ENCODE data around the gene STMN3.
"Not testable (repeated sequence)": the region's sequence is repeated elsewhere in the genome, so short reads cannot be mapped to it uniquely, and the experiment has no call there.

STMN3 gene

GRCh38 chr20:63639093-63639975 is 13.9 kb downstream of the STMN3 start:
- in situ Hi-C loops (cut with HindIII; ENCODE audit: low sequenced_read_pairs) = no loop called here

DNA sequence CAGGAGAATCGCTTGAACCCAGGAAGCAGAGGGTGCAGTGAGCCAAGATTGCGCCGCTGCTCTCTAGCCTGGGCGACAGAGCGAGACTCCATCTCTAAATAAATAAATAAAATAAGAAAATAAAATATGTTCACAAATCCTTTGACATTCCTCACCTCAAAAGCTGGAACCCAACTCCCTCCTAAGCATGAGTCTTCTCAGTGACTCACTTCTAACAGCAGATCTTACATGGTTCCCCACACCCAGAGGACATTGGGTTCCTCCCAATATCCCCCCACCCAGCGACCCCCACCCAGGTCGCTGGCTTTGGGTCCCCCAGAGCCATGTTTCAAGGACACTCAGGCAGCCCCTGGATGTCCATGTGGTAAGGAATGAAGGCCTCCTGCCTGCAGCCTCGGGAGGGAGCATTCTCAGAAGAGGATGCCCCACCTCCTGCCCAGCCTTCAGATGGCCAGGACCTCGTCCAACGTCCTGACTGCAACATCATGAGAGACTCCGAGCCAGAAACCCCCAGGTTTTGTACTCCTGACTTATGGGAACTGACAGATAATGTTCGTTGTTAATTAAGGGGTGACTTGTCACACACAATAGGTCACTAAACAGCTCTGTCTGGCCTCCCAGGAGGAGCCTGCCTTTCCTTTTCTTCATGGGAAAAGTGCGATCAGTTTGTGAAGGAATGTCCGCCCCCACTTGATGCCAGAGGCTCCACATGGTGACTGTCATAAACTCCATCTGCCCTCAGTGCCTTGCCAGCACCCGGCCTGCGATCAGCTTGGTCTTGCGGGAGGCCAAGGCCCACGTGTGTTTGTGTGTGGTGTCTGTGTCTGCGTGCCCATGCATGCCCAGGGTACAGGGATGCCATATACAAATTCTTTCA is 16.2 kb downstream of the STMN3 start:
- in situ Hi-C loops (cut with HindIII; ENCODE audit: low sequenced_read_pairs) = no loop called here

- in situ Hi-C loops (cut with HindIII; ENCODE audit: low sequenced_read_pairs) = no loop called here
Measured at GRCh38 chr20:63635431-63636141, 17.6 kb downstream of the STMN3 start.

DNA sequence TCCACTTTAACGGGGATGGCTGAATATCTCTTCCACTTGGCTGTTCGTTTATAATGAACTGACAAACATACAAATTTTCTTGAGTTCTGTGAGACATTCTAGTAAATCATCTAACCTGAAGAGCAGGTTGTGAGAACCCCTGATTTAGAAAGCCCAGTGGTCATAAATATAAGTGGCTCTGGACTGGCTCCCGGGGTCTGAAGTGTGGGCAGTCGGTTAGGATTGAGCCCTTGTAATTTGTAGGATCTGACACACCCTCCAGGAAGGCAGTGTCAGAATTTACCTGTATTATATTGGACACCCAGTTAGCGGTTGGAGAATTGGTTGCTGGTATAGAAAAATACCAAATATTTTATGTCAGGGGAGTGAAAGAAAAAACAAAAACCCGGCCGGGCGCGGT is 19.5 kb downstream of the STMN3 start:
- in situ Hi-C loops (cut with HindIII; ENCODE audit: low sequenced_read_pairs) = no loop called here

GRCh38 chr20:63631426-63631825 is 21.8 kb downstream of the STMN3 start:
- in situ Hi-C loops (cut with HindIII; ENCODE audit: low sequenced_read_pairs) = not testable (repeated sequence)

GRCh38 chr20:63630956-63631355 is 22.3 kb downstream of the STMN3 start:
- in situ Hi-C loops (cut with HindIII; ENCODE audit: low sequenced_read_pairs) = not testable (repeated sequence)

GRCh38 chr20:63628246-63628975 is 24.8 kb downstream of the STMN3 start:
- in situ Hi-C loops (cut with HindIII; ENCODE audit: low sequenced_read_pairs) = no loop called here

DNA sequence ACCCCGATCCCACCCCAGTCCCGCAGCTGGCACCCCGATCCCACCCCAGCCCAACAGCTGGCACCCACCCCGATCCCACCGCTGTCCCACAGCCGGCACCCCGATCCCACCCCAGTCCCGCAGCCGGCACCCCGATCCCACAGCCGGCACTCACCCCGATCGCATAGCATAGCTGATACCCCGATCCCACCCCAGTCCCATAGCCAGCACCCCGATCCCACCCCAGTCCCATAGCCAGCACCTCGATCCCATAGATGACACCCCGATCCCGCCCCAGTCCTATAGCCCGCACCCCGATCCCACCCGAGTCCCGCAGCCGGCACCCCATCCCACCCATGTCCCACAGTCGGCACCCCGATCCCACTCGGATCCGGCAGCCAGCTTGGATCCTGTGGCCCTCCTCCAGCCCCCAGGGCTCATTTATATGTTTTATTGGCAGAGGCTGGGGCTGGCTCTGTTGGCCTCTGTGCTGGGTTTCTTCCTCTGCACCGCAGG is 25.4 kb downstream of the STMN3 start:
- in situ Hi-C loops (cut with HindIII; ENCODE audit: low sequenced_read_pairs) = no loop called here

DNA sequence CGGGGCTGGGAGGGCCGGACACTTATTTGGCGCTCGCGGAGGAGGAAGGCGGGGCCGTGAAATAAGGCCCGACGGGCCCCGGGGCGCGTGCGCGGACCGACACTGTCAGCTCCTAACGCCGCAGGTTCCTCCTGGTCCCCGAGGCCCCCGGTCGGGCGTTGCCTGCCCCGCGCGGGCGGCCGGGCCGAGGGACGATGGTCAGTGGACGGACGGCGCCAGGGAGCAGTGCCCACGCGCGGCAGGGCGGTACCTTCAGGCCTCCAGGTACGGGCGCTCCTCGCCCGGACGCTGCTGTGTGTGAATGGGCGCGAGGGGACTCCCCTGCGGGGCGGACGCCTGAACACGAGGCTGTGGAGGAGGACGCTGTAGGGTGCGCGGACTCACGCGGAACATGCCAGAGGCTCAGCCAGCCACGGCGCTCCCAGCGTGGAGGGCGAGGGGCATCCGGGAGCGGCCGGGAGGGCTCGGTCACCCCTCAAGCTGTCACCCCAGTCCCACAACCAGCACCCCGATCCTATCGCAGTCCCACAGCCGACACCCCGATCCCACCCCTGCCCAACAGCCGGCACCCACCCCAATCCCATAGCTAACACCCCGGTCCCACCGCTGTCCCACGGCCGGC is 26.0 kb downstream of the STMN3 start:
- in situ Hi-C loops (cut with HindIII; ENCODE audit: low sequenced_read_pairs) = no loop called here

- in situ Hi-C loops (cut with HindIII; ENCODE audit: low sequenced_read_pairs) = no loop called here
Measured at GRCh38 chr20:63626424-63627128, 26.6 kb downstream of the STMN3 start, which contains the start of gene GMEB2. Gene GMEB2, minus strand, starts transcription at chr20:63627101. Its CDS starts 7,704 bp downstream, at chr20:63619397.

GRCh38 chr20:63625771-63626423 is 27.3 kb downstream of the STMN3 start:
- in situ Hi-C loops (cut with HindIII; ENCODE audit: low sequenced_read_pairs) = no loop called here

- in situ Hi-C loops (cut with HindIII; ENCODE audit: low sequenced_read_pairs) = no loop called here
Measured at GRCh38 chr20:63624486-63624885, 28.7 kb downstream of the STMN3 start.

DNA sequence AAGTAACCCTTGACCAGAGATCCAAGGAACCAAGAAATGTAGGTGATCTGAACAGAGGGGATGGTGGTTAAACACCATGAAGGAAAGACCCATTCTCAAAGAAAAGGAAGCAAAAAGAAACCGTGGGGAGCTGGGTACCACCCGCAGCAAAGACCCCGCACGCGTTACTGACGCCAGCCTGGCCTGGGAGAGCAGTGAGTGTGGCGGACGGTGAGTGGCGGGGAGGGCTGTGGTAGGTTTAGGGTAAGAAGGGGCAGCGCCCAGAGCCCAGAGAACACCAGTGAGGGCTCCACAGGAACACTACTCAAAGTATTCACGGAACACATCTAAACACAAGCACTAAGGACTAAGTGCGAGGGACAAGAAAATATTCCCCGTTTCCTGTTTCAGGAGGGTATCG is 30.5 kb downstream of the STMN3 start:
- in situ Hi-C loops (cut with HindIII; ENCODE audit: low sequenced_read_pairs) = no loop called here

DNA sequence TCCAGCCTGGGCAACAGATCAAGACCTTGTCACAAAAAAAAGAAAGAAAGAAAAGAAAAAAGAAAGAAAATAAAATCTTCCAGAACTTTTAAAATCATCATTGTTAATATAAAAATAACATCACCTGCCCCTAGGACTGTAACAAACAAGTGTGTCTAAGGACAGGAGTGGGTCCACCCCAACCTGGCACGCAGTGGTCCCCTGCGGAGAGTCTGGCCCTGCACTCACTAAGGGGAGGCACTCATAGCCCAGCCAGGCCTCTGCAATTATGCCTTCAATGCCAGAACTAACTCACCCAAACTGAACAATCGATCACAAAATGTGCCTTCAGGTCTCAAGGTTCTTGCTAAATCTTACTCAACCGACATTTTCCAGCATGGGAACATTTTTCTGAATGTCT is 31.1 kb downstream of the STMN3 start:
- in situ Hi-C loops (cut with HindIII; ENCODE audit: low sequenced_read_pairs) = no loop called here

GRCh38 chr20:63620991-63621390 is 32.2 kb downstream of the STMN3 start:
- in situ Hi-C loops (cut with HindIII; ENCODE audit: low sequenced_read_pairs) = no loop called here

GRCh38 chr20:63619505-63619904 is 33.7 kb downstream of the STMN3 start:
- in situ Hi-C loops (cut with HindIII; ENCODE audit: low sequenced_read_pairs) = no loop called here

- in situ Hi-C loops (cut with HindIII; ENCODE audit: low sequenced_read_pairs) = no loop called here
Measured at GRCh38 chr20:63619086-63619485, 34.1 kb downstream of the STMN3 start.

DNA sequence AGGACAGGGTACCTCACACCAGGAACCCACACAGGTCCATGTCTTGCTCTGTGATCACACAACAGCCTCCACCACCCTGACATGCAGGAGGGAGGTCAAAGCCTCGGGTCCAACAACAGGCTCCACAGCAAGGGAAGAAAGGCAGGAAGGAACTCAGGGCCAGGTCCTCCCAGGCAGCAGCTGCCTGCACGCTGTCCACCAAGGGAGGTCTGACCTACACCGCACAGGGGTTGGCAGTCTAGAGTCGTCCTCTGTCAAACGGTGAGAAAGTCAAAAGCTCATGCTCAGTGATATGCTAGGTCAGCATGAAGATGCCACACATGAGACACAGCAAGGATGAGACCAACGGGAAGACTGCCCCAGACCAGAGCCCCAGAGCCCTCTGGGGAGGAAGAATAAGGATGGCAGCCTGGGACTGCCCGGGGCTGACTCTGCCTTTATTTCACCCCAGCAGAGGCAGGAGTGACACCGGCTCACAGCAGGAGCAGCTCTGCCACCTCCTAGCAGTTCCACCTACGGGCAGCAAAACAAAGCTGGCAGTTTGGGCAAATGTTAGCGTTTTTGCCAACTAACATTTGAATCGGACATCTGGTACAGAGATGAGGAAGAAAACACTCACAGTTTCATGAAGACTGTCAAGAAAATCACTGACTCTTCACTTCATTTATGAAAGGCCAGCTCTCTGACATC is 34.8 kb downstream of the STMN3 start:
- in situ Hi-C loops (cut with HindIII; ENCODE audit: low sequenced_read_pairs) = no loop called here

Data from endothelial cell of hepatic sinusoid (primary cell).